B cell (primary cell): ENCODE results near the gene MID2.

ENCODE experiments used
- EZH2 ChIP-seq: IDR thresholded peaks from 2 replicates; pipeline ENCODE4 v1.6.1; 2012; ENCODE audit warnings: borderline replicate concordance, low read depth, mild to moderate bottlenecking, moderate library complexity, low read length; ENCODE audit not compliant: insufficient read depth, poor library complexity, severe bottlenecking
- TF ChIP-seq, protein P1 (sequence below): fragments of 200-600 bp; IDR thresholded peaks from one replicate; pipeline ENCODE4 v1.8.0; 2022; ENCODE audit warnings: antibody characterized with exemption, mild to moderate bottlenecking

GRCh38 chrX:107934262-107934661 is 108.6 kb downstream of the MID2 start:
- TF ChIP-seq, protein P1, sequence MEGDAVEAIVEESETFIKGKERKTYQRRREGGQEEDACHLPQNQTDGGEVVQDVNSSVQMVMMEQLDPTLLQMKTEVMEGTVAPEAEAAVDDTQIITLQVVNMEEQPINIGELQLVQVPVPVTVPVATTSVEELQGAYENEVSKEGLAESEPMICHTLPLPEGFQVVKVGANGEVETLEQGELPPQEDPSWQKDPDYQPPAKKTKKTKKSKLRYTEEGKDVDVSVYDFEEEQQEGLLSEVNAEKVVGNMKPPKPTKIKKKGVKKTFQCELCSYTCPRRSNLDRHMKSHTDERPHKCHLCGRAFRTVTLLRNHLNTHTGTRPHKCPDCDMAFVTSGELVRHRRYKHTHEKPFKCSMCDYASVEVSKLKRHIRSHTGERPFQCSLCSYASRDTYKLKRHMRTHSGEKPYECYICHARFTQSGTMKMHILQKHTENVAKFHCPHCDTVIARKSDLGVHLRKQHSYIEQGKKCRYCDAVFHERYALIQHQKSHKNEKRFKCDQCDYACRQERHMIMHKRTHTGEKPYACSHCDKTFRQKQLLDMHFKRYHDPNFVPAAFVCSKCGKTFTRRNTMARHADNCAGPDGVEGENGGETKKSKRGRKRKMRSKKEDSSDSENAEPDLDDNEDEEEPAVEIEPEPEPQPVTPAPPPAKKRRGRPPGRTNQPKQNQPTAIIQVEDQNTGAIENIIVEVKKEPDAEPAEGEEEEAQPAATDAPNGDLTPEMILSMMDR = no peak
- no peak for TF ChIP-seq EZH2
